GM12891 (cell line): ENCODE measurements around the gene GNRHR.

Source experiments
- POLR2A ChIP-seq: IDR thresholded peaks from 2 replicates; pipeline ENCODE4 v1.6.1; 2011; ENCODE audit warnings: low read depth, low read length, control low read depth
- POLR2AphosphoS5 ChIP-seq: IDR thresholded peaks from 2 replicates; pipeline ENCODE4 v1.6.1; 2011; ENCODE audit warnings: low read depth, low read length, control low read depth
- SPI1 ChIP-seq: IDR thresholded peaks from 2 replicates; pipeline ENCODE4 v1.6.1; 2011; ENCODE audit warnings: low read depth, low read length, control low read depth
- TAF1 ChIP-seq: IDR thresholded peaks from 2 replicates; pipeline ENCODE4 v1.6.1; 2011; ENCODE audit warnings: low read depth, low read length, control low read depth

- TF ChIP-seq TAF1 (no peak), POLR2AphosphoS5 (no peak), POLR2A (no peak), SPI1 (no peak)
These were observed 4.9 kb downstream of the GNRHR start for GRCh38 chr4:67749286-67749685.
